HT-29 (cell line): ENCODE measurements around the gene COL18A1. TPM values are rescaled to one million over a fixed set of nuclear protein-coding genes. Genes with fewer than 3 reads are reported as not detected.
"Not testable (repeated sequence)": the region's sequence is repeated elsewhere in the genome, so short reads cannot be mapped to it uniquely, and the experiment has no call there.

Source experiments
- DNase-seq: peaks from one replicate; pipeline ENCODE4 v3.0.0-alpha.2; 2015; ENCODE audit warnings: low spot score
- total RNA-seq: library from RNA; depleted of rRNA; stranded (reverse); fragments of >200 nt; shearing (Covaris generic); gene quantifications from 2 replicates; pipeline ENCODE4 v1.2.3, GENCODE V29; 2014

Gene COL18A1
- total RNA-seq, 1 experiment from 2014 or later, result 27.7 TPM

GRCh38 chr21:45427331-45428271 is 22.6 kb downstream of the COL18A1 start:
- DNase-seq, result peak; percentile 38

- no peak for DNase-seq
Measured at GRCh38 chr21:45428534-45428933, 23.6 kb downstream of the COL18A1 start.

GRCh38 chr21:45429221-45430175 is 24.5 kb downstream of the COL18A1 start:
- no peak for DNase-seq

GRCh38 chr21:45430521-45431501 is 25.8 kb downstream of the COL18A1 start:
- DNase-seq, result no peak

- DNase-seq, result no peak
Measured at GRCh38 chr21:45431781-45432572, 27.0 kb downstream of the COL18A1 start.

GRCh38 chr21:45432575-45433255 is 27.8 kb downstream of the COL18A1 start:
- DNase-seq, result no peak

GRCh38 chr21:45433301-45433700 is 28.3 kb downstream of the COL18A1 start:
- DNase-seq, result no peak

GRCh38 chr21:45433911-45434644 is 29.1 kb downstream of the COL18A1 start:
- DNase-seq, result no peak

GRCh38 chr21:45434645-45435217 is 29.8 kb downstream of the COL18A1 start:
- no peak for DNase-seq

GRCh38 chr21:45435405-45435981 is 30.5 kb downstream of the COL18A1 start:
- DNase-seq, result no peak

- DNase-seq, result no peak
Measured at GRCh38 chr21:45436351-45437065, 31.5 kb downstream of the COL18A1 start.

GRCh38 chr21:45437844-45438243 is 32.9 kb downstream of the COL18A1 start:
- not testable (repeated sequence) for DNase-seq

GRCh38 chr21:45438391-45439145 is 33.6 kb downstream of the COL18A1 start:
- DNase-seq, result no peak

GRCh38 chr21:45439161-45439872 is 34.4 kb downstream of the COL18A1 start:
- DNase-seq, result peak; percentile 59

- DNase-seq, result no peak
Measured at GRCh38 chr21:45439901-45440461, 35.0 kb downstream of the COL18A1 start.
